GM19438 (cell line): ENCODE results near the gene FBXW7.

Experiments
- ATAC-seq: cut with Tn5 transposase; IDR thresholded peaks from one replicate; pipeline ENCODE4 v1.9.1; 2021; ENCODE audit warnings: low read depth; ENCODE audit not compliant: unreplicated experiment

FBXW7 gene

GRCh38 chr4:152478461-152479237, 57.2 kb downstream of the FBXW7 start:
- ATAC-seq, result no peak

DNA sequence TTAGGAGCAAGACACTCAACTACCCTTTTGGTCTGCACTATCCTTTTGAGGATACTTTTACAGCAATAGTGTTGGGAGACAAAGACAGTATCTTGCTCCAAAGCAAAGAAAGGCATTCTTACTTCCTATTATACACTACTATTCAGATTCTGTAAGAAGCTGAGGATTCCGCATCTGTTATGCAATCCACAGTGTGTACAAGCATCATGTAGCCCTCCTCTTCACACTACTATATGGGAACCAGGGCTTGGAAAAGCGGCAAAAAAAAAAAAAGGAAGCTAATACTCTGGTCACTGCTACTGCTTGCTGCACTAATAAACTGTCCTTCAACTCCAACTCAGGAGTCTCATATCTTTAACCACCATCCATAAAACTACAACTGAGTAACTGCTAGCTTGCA, 59.1 kb downstream of the FBXW7 start:
- ATAC-seq, result no peak

DNA sequence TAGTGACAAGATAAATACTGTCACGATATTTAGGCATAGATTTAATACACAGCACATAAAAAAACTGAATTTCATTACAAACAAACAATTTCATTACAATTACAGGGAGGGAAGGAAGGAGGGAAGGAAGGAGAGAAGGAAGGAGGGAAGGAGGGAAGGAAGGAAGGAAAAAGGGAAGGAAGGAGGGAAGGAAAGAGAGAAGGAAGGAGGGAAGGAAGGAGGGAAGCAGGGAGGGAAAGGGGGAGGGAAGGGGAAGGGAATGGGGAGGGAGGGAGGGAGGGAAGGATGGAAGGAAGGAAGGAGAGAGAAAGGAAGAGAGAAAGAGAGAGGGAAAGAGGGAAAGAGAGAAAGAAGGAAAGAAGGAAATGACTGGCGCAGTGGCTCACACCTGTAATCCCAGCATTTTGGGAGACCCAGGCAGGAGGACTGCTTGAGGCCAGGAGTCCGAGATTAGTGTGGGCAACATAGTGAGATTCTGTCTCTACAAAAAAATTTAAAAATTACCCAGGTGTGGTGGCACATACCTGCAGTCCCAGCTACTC, 64.6 kb downstream of the FBXW7 start:
- no peak for ATAC-seq

DNA sequence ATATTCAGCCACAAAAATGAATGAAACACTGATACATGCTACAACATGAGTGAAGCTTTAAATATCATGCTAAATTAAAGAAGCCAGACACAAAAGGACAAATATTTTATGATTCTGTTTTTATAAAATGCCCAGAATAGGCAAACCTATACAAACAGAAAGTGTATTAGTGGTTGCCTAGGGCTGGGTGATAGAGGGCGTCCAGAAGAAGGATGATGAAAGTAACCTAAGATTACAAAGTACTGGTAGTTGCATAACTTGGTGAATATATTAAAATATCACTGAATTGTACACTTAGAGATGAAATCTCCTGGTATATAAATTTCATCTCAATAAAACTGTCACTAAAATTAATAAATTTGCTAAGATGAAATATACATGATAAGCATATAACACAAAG, 67.5 kb downstream of the FBXW7 start:
- no peak for ATAC-seq

DNA sequence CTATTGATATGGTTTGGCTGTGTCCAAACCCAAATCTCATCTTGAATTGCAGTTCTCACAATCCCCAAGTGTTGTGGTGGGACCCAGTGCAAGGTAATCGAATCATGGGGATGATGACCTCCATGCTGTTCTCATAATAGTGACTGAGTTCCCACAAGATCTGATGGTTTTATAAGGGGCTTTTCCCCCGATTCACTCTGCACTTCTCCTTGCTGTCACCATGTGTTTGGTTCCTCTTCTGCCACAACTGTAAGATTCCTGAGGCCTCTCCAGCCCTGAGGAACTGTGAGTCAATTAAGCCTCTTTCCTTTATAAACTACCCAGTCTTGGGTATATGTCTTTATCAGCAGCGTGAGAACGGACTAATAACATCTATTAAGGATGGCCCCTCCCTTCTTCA, 68.8 kb downstream of the FBXW7 start:
- no peak for ATAC-seq

DNA sequence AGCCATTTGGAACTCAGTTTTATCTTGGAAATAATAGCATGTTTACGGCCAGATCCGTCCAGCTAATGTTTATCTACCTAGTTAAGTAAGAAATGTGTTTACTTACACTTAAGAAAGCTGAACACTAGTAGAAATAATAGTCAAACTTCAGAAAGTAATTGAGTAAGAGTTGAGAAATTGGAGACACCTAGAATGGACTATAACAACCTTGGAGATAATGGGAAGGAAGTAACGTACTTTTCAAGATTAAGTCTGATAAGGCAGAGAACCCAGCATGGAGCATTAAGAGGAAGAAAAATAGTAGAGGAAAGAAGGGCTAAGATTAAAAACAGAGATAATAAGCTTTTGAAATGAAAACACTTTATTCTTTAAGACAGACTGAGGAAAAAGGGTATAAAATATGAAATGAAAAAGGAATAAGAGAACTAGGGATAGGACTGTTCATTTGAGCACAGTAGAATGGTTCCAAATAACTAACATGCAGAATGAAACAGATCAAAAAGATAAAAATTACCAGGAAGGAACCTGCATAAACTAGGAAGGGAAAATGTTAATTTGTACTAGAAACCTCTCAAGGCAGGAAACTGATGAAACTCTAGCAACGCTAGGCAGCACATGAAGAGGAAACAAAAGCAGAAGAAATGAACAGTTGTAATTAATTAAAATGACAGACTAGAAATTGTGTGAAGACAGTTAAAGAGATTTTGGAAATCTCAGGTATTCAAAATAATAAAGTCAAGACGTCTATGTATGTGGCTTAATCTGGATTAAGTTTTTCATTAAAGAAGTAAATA, 71.7 kb downstream of the FBXW7 start:
- no peak for ATAC-seq

- no peak for ATAC-seq
Observed at GRCh38 chr4:152463562-152463961, 72.3 kb downstream of the FBXW7 start.

GRCh38 chr4:152462695-152463094, 73.2 kb downstream of the FBXW7 start:
- ATAC-seq, result no peak

DNA sequence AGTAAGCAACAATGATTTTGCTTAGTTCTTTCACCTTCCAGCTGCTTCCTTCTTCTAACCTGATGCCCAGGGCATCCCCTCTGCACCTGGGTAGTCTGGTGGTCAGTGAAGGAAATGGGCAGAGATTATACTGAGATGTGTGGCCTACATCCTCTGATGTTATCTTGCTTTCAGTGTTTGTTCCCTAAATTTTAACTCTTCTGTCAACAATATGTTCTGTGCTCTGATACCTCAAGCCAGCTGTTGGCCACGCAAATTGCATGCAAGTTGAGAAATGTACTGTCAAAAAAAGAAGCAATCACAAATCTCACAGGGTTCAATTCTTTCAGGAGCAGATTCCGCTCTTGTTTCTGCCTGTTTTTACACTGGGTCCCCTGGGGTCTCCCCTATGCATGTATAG, 73.8 kb downstream of the FBXW7 start:
- ATAC-seq, result peak; percentile 77

GRCh38 chr4:152460488-152460887, 75.4 kb downstream of the FBXW7 start:
- ATAC-seq, result no peak

DNA sequence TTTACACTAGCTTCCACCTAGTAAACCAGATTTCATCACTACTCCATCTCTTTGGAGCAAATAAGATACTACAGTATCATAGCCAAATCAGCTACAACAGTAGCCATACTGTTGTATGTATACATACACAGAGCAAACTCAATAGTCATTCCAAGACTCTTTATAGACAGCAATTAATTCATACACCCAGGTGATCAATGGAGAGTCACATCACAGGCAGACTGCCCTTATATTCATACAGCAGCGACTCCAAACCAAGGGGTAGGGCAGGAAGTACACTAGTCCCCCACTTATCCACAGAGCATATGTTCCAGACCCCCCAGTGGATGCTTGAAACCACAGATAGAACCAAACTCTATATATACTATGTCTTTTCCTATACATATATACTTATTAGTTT, 76.6 kb downstream of the FBXW7 start:
- no peak for ATAC-seq

DNA sequence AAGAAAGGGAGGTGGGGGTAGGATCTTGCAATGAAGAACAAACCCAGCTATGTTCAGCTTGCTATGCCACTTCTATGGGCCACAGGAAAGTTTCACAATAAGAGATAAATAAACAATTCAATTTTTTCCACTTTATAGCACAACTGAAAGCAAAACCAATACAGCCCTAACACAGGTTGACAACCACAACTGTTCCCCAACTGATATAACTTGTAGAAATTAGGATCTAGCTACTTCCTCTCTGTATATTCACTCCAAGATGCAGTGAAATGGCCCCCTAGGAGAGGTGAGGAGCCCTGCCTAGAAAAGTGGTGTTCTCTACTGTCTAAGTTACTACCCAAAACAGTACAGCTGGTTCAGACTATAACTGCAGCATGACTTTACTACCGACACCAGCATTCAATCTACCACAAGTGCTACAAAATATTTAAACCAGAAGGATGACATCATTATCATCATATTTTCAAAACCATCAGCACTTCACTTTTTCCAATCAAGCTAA, 77.0 kb downstream of the FBXW7 start:
- no peak for ATAC-seq

DNA sequence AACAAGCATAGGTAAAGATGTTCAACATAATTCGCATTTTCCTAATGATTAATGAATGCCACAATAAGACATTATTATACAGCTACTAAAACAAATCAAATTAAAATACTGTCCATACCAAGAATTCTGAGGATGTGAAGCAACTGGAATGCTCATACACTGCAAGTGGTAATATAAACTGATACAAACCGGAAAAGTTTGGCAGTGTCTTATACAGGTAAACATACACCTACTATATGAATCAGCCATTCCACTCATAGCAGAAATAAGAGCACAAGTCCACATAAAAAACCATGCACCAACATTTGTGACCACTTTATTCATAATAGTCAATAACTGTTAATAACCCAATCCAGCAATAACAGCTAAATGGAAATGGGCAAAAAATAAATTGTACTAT, 79.3 kb downstream of the FBXW7 start:
- ATAC-seq, result no peak

DNA sequence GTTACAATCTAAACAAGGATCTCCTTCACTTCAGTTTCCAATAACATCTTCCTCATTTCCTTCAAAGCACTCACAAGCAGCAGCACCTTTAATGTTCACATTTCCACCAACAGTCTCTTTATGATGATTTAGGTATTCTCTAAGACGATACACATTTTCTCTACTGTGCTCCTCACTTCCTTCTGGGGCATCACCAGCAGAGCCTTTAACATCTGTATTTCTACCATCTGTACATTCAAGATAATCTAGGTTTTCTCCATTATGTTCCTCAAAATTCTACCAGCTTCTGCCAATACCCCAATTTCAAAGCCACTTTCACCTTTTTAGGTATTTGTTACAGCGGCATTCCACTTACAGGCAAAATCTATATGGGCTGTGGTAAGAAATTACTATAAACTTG, 80.6 kb downstream of the FBXW7 start:
- ATAC-seq, result no peak

DNA sequence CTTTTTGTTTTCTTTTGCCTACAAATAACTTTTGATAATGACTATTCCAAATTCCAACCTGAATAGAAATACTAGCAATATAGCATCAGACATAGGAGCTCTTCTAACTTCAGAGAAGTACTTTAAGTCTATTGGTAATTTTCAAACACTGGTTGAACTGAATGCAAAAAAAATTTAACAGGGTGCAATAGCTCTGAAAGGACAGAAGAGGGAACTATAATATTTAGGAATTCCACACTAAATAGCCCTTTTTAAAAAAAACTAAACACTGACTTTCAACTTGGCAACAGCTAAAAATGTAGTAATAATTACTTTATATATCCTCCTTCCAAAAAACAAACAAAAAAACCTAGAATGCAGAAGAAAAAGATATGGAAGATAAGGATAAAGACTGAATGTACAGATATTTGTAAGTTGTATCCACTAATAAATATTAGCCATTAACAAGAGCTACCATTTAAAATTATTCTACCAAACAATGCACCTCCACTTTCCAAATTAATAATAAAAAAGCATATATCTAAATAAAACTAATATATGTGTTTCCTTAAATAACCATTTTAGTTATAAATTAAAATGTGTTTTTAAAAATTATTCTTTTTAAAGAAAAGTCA, 81.4 kb downstream of the FBXW7 start:
- ATAC-seq, result no peak

DNA sequence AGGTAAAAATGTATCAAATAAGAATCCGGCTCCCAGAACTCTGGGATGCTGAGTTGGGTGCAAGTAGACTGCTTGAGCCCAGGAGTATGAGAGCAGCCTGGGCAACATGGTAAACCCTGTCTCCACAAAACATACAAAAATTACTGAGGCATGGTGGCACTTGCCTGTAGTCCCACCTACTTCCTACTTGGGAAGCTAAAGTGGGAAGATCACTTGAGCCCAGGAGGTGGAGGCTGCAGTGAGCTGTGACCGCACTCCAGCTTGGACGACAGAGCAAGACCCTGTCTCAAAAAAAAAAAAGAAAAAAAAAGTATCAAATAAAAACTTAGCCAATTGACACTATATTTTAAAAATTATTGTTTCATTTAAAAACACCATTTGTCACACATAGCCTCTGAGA, 84.4 kb downstream of the FBXW7 start:
- no peak for ATAC-seq

DNA sequence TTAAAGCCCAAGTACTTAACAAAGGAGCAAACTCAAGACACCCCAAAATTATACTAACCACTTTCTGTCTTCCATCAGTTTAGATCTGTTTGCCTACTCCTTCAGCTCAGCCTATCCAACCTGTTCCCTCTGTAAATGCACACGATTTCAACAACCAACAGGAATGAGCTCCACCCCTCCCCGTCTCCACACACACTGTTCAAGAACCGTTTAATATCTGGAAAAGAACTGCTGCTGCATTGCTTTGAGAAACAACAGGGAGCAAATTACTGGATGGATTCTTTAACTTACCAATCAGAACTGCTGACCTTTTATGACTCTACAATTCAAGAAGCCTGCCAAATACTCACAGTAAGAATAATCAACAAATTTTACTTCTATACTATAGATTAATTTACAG, 87.0 kb downstream of the FBXW7 start:
- ATAC-seq, result no peak

- ATAC-seq, result no peak
Observed at GRCh38 chr4:152448038-152448707, 87.7 kb downstream of the FBXW7 start.

DNA sequence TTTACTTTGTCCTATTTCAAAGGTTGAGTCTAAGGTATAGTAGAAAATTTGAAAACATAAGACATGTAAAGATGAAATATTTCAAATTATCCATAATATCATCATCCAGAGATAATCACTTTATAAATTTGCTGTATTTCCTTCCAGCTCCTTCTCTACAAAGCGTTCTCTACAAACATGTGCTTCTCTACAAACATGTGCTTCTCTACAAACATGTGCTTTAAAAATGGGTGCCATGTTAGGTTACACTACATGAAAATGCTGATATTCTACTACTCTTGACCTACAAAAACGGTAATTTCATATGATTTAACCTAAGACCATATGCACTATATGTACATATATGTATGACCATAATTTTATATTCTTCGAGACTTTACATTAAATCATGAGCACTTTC, 92.0 kb downstream of the FBXW7 start:
- no peak for ATAC-seq

- no peak for ATAC-seq
Observed at GRCh38 chr4:152437561-152437960, 98.3 kb downstream of the FBXW7 start.

- ATAC-seq, result no peak
Observed at GRCh38 chr4:152436384-152436783, 99.5 kb downstream of the FBXW7 start.
